ENCODE data around the gene CUTA. TPM values are rescaled to one million over a fixed set of nuclear protein-coding genes. Genes with fewer than 3 reads are reported as not detected.

CUTA gene
- total and polyA plus RNA-seq, 7 donors, result 102 to 193 (median 136) TPM

- no peaks in the 10 kb centered on the region for H3K9me3 ChIP-seq
- peak overlapping the region in 3 of 4 donors; percentile 11 to 88 (median 85) for H3K27ac ChIP-seq
- H3K4me1 ChIP-seq, result peaks cover 0 to 30% (median 20%) of the 10 kb centered on the region in 4 donors
- H3K27me3 ChIP-seq, result no peaks in the 10 kb centered on the region
- intact Hi-C loops (cut with DNase I), result loop anchor here (5.0 kb wide), 1 partner anchor 120 kb away; no protein-coding TSS in a partner anchor
- peaks cover 0 to 34% (median 8%) of the 10 kb centered on the region in 4 donors for H3K36me3 ChIP-seq
- H3K4me3 ChIP-seq, result no peak overlapping the region
- DNase-seq, result no peak
- WGBS, 2 donors, result 89 to 90% methylated on average over 4 of the region's 4 CpGs
- TF ChIP-seq EP300 (IDR thresholded peaks at IDR 0.05) (no peak), CTCF (IDR thresholded peaks at IDR 0.05) (no peak), POLR2A (IDR thresholded peaks at IDR 0.05) (no peak), POLR2AphosphoS5 (IDR thresholded peaks at IDR 0.05) (no peak)
These were observed 34.6 kb upstream of the CUTA start for GRCh38 chr6:33452496-33452895.

GRCh38 chr6:33451606-33452005, 33.7 kb upstream of the CUTA start:
- intact Hi-C loops (cut with DNase I), result loop anchor here (5.0 kb wide), 1 partner anchor 121 kb away; no protein-coding TSS in a partner anchor
- H3K27me3 ChIP-seq, result no peaks in the 10 kb centered on the region
- TF ChIP-seq EP300 (IDR thresholded peaks at IDR 0.05), result no peak
- no peak overlapping the region for H3K27ac ChIP-seq
- H3K4me1 ChIP-seq, result peaks cover 0 to 30% (median 20%) of the 10 kb centered on the region in 4 donors
- H3K9me3 ChIP-seq, result no peaks in the 10 kb centered on the region
- no peak overlapping the region for H3K4me3 ChIP-seq
- no peak for DNase-seq
- WGBS, 2 donors, result 93 to 96% methylated on average over 15 of the region's 15 CpGs
- peaks cover 0 to 37% (median 10%) of the 10 kb centered on the region in 4 donors for H3K36me3 ChIP-seq

- no peak for DNase-seq
- Histone ChIP-seq H3K27ac (no peak overlapping the region), H3K36me3 (peaks cover 0 to 37% (median 9%) of the 10 kb centered on the region in 4 donors), H3K4me3 (no peak overlapping the region), H3K4me1 (peaks cover 0 to 27% (median 19%) of the 10 kb centered on the region in 4 donors), H3K9me3 (no peaks in the 10 kb centered on the region), H3K27me3 (no peaks in the 10 kb centered on the region)
- 69 to 77% methylated on average over 3 of the region's 3 CpGs for WGBS, 2 donors
- no peak for TF ChIP-seq POLR2A (IDR thresholded peaks at IDR 0.05)
- no peak for TF ChIP-seq POLR2AphosphoS5 (IDR thresholded peaks at IDR 0.05)
- intact Hi-C loops (cut with DNase I), result loop anchor here (5.0 kb wide), 1 partner anchor 122 kb away; no protein-coding TSS in a partner anchor
These were observed 32.5 kb upstream of the CUTA start for GRCh38 chr6:33450434-33450833.

- no peaks in the 10 kb centered on the region for H3K4me1 ChIP-seq
- no peaks in the 10 kb centered on the region for H3K9me3 ChIP-seq
- TF ChIP-seq EP300 (IDR thresholded peaks at IDR 0.05) (no peak), CTCF (IDR thresholded peaks at IDR 0.05) (no peak), POLR2A (IDR thresholded peaks at IDR 0.05) (no peak), POLR2AphosphoS5 (IDR thresholded peaks at IDR 0.05) (no peak)
- H3K4me3 ChIP-seq, result no peak overlapping the region
- intact Hi-C loops (cut with DNase I), result no loop called here
- no peak for DNase-seq
- no peak overlapping the region for H3K27ac ChIP-seq
- peaks cover 2 to 73% (median 26%) of the 10 kb centered on the region in 4 donors for H3K36me3 ChIP-seq
- H3K27me3 ChIP-seq, result no peaks in the 10 kb centered on the region
- 92 to 97% methylated on average over 10 of the region's 10 CpGs for WGBS, 2 donors
These were observed 28.4 kb upstream of the CUTA start for GRCh38 chr6:33446356-33446755.

- Histone ChIP-seq H3K4me3 (no peak overlapping the region), H3K27me3 (no peaks in the 10 kb centered on the region), H3K27ac (no peak overlapping the region), H3K9me3 (no peaks in the 10 kb centered on the region), H3K36me3 (peaks cover 4 to 84% (median 27%) of the 10 kb centered on the region in 4 donors), H3K4me1 (no peaks in the 10 kb centered on the region)
- 66 to 87% methylated on average over 3 of the region's 3 CpGs for WGBS, 2 donors
- intact Hi-C loops (cut with DNase I), result no loop called here
- TF ChIP-seq POLR2A (IDR thresholded peaks at IDR 0.05) (no peak), EP300 (IDR thresholded peaks at IDR 0.05) (no peak), POLR2AphosphoS5 (IDR thresholded peaks at IDR 0.05) (no peak), CTCF (IDR thresholded peaks at IDR 0.05) (no peak)
- DNase-seq, result no peak
These were observed 27.3 kb upstream of the CUTA start for GRCh38 chr6:33445119-33445603.
